ENCODE results near the gene FRAS1. TPM values are rescaled to one million over a fixed set of nuclear protein-coding genes. Genes with fewer than 3 reads are reported as not detected.

FRAS1 gene
- polyA plus RNA-seq, 2 of the 4 experiments (the other 2 are of a cell fraction): 2.3 to 5.8 TPM

DNA sequence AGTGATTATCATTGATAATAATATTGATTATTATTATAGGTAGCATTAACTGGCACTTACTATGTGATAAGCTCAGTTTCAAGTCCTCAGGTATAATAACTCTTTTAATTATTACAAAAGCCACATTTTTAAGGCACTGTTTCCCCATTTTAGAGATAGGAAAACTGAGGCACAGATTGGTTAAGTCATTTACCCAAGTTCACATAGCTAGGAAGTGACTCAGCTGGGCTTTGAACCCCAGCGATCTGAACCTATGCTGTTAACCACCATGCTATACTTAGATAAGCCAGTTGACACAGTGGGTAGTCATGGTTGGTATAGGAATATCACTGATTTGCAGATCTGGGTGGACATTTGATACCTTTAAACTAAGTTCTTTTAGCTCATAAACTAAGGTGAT is 110.4 kb downstream of the FRAS1 start:
- Histone ChIP-seq H3K27ac (no peak overlapping the region), H3K9me3 (no peaks in the 10 kb centered on the region), H3K4me1 (no peaks in the 10 kb centered on the region), H3K4me2 (no peak overlapping the region), H3K4me3 (no peak overlapping the region)
- ATAC-seq: no peak
- POLR2A ChIA-PET: no interaction called here
- WGBS (ENCODE audit: missing lambda C conversion rate): 7% methylated on average over 1 of the region's 1 CpG
- peak; percentile 57; the same call in 1 of the 2 replicates for TF ChIP-seq KDM1A (IDR thresholded peaks at IDR 0.05; ENCODE audit: low read depth)
- TF ChIP-seq, protein P1, sequence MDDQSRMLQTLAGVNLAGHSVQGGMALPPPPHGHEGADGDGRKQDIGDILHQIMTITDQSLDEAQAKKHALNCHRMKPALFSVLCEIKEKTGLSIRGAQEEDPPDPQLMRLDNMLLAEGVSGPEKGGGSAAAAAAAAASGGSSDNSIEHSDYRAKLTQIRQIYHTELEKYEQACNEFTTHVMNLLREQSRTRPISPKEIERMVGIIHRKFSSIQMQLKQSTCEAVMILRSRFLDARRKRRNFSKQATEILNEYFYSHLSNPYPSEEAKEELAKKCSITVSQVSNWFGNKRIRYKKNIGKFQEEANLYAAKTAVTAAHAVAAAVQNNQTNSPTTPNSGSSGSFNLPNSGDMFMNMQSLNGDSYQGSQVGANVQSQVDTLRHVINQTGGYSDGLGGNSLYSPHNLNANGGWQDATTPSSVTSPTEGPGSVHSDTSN (IDR thresholded peaks at IDR 0.05): no peak
- DNase-seq (ENCODE audit: low read depth in 1 of 2, low spot score in 1 of 2): no peak
- CTCF ChIA-PET: no interaction called here
- no peak for FAIRE-seq

DNA sequence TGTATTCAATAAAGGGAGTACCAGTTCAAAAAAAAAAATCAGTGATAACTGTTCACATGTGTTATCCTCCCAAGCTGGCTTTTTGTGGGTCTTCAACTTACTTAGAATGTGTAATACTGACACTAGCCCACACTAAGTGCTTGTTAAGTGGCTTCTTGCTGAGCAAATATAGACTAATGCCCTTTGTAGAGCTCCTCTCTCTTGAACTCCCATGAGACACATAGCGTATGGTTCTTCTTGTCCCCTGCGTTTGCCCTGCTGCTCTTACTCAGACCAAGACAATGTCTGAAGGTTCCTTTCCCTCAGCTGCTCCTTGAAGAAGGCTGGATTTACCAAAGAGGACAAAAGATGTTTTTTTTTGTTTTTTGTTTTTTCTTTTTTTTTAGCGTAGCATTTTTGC is 110.9 kb downstream of the FRAS1 start:
- DNase-seq (ENCODE audit: low read depth in 1 of 2, low spot score in 1 of 2) (no peak), ATAC-seq (no peak), FAIRE-seq (no peak)
- H3K9me3 ChIP-seq: no peaks in the 10 kb centered on the region
- no peaks in the 10 kb centered on the region for H3K4me1 ChIP-seq
- POLR2A ChIA-PET: no interaction called here
- H3K4me2 ChIP-seq: no peak overlapping the region
- WGBS (ENCODE audit: missing lambda C conversion rate): 76% methylated on average over 3 of the region's 3 CpGs
- H3K27ac ChIP-seq: no peak overlapping the region
- TF ChIP-seq, protein P2, sequence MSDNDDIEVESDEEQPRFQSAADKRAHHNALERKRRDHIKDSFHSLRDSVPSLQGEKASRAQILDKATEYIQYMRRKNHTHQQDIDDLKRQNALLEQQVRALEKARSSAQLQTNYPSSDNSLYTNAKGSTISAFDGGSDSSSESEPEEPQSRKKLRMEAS (IDR thresholded peaks at IDR 0.05): no peak
- TF ChIP-seq HEYL (CRISPR knock-in tag; IDR thresholded peaks at IDR 0.05) (no peak), BHLHE40 (IDR thresholded peaks at IDR 0.05; ENCODE audit: low read depth, low read length) (no peak), CEBPB (IDR thresholded peaks at IDR 0.05) (no peak), POLR2AphosphoS2 (conservative IDR thresholded peaks at IDR 0.05; ENCODE audit: low read length) (no peak), SMC3 (IDR thresholded peaks at IDR 0.05) (no peak)
- TF ChIP-seq, protein P1 (IDR thresholded peaks at IDR 0.05): no peak
- TF ChIP-seq, protein P3, sequence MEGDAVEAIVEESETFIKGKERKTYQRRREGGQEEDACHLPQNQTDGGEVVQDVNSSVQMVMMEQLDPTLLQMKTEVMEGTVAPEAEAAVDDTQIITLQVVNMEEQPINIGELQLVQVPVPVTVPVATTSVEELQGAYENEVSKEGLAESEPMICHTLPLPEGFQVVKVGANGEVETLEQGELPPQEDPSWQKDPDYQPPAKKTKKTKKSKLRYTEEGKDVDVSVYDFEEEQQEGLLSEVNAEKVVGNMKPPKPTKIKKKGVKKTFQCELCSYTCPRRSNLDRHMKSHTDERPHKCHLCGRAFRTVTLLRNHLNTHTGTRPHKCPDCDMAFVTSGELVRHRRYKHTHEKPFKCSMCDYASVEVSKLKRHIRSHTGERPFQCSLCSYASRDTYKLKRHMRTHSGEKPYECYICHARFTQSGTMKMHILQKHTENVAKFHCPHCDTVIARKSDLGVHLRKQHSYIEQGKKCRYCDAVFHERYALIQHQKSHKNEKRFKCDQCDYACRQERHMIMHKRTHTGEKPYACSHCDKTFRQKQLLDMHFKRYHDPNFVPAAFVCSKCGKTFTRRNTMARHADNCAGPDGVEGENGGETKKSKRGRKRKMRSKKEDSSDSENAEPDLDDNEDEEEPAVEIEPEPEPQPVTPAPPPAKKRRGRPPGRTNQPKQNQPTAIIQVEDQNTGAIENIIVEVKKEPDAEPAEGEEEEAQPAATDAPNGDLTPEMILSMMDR (IDR thresholded peaks at IDR 0.05): no peak
- CTCF ChIA-PET: no interaction called here
- H3K4me3 ChIP-seq: no peak overlapping the region

DNA sequence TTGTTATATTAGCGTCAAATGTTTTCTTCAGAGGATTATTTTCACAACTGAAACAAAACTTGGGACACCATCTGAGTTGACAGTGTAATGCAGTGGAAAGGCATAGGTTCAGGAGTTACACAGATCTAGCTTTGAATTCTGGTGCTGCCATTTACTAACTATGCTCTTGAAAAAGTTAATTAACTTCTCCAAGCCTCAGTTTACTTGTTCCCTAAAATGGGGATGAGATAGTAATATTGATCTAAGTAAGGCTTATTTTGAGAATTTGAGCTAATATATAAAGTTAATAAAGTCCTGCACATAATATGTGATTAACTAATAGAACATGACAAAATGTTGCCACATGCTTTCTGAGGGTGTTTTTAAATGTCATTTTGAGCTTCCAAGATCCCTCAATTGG is 112.6 kb downstream of the FRAS1 start:
- ChIA-PET POLR2A (no interaction called here), CTCF (interaction anchor here (0.7 kb wide), 1 partner anchor 110 kb away, joined by 3 read pairs; no protein-coding TSS in a partner anchor)
- ATAC-seq: no peak
- TF ChIP-seq ZSCAN20 (CRISPR knock-in tag; IDR thresholded peaks at IDR 0.05) (no peak), NR3C1 (IDR thresholded peaks at IDR 0.05) (no peak), RCOR1 (IDR thresholded peaks at IDR 0.05; ENCODE audit: low read depth, low read length) (no peak), CHD4 (IDR thresholded peaks at IDR 0.05; ENCODE audit: borderline replicate concordance) (no peak), BHLHE40 (IDR thresholded peaks at IDR 0.05; ENCODE audit: low read depth, low read length) (no peak), GATA3 (IDR thresholded peaks at IDR 0.05; ENCODE audit: borderline replicate concordance) (no peak), MYC (IDR thresholded peaks at IDR 0.05; ENCODE audit: borderline replicate concordance, low read length) (no peak), EP300 (IDR thresholded peaks at IDR 0.05) (no peak), CBX8 (IDR thresholded peaks at IDR 0.05) (no peak), KDM1A (IDR thresholded peaks at IDR 0.05; ENCODE audit: low read depth) (no peak)
- TF ChIP-seq, protein P2 (IDR thresholded peaks at IDR 0.05): no peak
- TF ChIP-seq, protein P4, sequence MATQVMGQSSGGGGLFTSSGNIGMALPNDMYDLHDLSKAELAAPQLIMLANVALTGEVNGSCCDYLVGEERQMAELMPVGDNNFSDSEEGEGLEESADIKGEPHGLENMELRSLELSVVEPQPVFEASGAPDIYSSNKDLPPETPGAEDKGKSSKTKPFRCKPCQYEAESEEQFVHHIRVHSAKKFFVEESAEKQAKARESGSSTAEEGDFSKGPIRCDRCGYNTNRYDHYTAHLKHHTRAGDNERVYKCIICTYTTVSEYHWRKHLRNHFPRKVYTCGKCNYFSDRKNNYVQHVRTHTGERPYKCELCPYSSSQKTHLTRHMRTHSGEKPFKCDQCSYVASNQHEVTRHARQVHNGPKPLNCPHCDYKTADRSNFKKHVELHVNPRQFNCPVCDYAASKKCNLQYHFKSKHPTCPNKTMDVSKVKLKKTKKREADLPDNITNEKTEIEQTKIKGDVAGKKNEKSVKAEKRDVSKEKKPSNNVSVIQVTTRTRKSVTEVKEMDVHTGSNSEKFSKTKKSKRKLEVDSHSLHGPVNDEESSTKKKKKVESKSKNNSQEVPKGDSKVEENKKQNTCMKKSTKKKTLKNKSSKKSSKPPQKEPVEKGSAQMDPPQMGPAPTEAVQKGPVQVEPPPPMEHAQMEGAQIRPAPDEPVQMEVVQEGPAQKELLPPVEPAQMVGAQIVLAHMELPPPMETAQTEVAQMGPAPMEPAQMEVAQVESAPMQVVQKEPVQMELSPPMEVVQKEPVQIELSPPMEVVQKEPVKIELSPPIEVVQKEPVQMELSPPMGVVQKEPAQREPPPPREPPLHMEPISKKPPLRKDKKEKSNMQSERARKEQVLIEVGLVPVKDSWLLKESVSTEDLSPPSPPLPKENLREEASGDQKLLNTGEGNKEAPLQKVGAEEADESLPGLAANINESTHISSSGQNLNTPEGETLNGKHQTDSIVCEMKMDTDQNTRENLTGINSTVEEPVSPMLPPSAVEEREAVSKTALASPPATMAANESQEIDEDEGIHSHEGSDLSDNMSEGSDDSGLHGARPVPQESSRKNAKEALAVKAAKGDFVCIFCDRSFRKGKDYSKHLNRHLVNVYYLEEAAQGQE (IDR thresholded peaks at IDR 0.05): no peak
- WGBS (ENCODE audit: missing lambda C conversion rate): 88% methylated on average over 1 of the region's 1 CpG
- H3K4me2 ChIP-seq: no peak overlapping the region
- no peak for FAIRE-seq
- no peak overlapping the region for H3K4me3 ChIP-seq
- H3K4me1 ChIP-seq: no peaks in the 10 kb centered on the region
- no peak overlapping the region for H3K27ac ChIP-seq
- DNase-seq (ENCODE audit: low read depth in 1 of 2, low spot score in 1 of 2): no peak
- no peaks in the 10 kb centered on the region for H3K9me3 ChIP-seq
